Measurements from ENCODE around the gene CCDC60. TPM values are rescaled to one million over a fixed set of nuclear protein-coding genes. Genes with fewer than 3 reads are reported as not detected.
A peak's percentile ranks its signal among the peaks of the same experiment; 100 is the strongest.

The CCDC60 gene
- polyA plus RNA-seq, 3 donors = not detected

- Histone ChIP-seq H3K4me1 (ENCODE audit: control insufficient read depth in 1 of 2, insufficient read depth in 2 of 2, low read length in 2 of 2) (no peaks in the 10 kb centered on the region), H3K4me2 (replicated peaks; ENCODE audit: extremely low read depth, low read length, poor library complexity, severe bottlenecking) (no peak overlapping the region), H3K9ac (ENCODE audit: insufficient read depth, low read length, poor library complexity, severe bottlenecking) (no peak overlapping the region), H2AFZ (ENCODE audit: insufficient read depth, low read depth, low read length, poor library complexity, severe bottlenecking) (no peak overlapping the region), H3K36me3 (replicated peaks in 1 of 2; ENCODE audit: control insufficient read depth in 1 of 2, insufficient read depth in 2 of 2, low read length in 2 of 2) (no peaks in the 10 kb centered on the region), H3K9me3 (replicated peaks in 1 of 2; ENCODE audit: control insufficient read depth in 1 of 2, insufficient read depth in 1 of 2, low read length in 2 of 2) (no peaks in the 10 kb centered on the region), H4K20me1 (ENCODE audit: insufficient read depth, low read length) (no peaks in the 10 kb centered on the region), H3K4me3 (replicated peaks in 1 of 3; ENCODE audit: low read depth in 2 of 3, low read length in 3 of 3) (no peak overlapping the region), H3K27me3 (ENCODE audit: control insufficient read depth in 2 of 2, insufficient read depth in 2 of 2, low read length in 2 of 2) (no peaks in the 10 kb centered on the region), H3K27ac (ENCODE audit: low read depth in 1 of 2, low read length in 2 of 2) (no peak overlapping the region), H3K79me2 (ENCODE audit: insufficient read depth, low read length) (no peaks in the 10 kb centered on the region)
- Mint-ChIP-seq H3K27me3 (ENCODE audit: low read depth in 3 of 3) (peaks cover 0 to 6% (median 2%) of the 10 kb centered on the region in 3 donors), H3K27ac (no peak overlapping the region), H3K4me1 (peaks cover 2% of the 10 kb centered on the region), H3K36me3 (no peaks in the 10 kb centered on the region), H3K9me3 (no peaks in the 10 kb centered on the region), H3K4me3 (no peak overlapping the region)
- TF ChIP-seq CTCF (IDR thresholded peaks at IDR 0.05) = no peak
- intact Hi-C loops (cut with micrococcal nuclease) = no loop called here
- DNase-seq = no peak
- WGBS (ENCODE audit: insufficient coverage) = no CpG with 5 or more reads among the region's 6 CpGs
Measured at GRCh38 chr12:119440803-119441360, 106.4 kb downstream of the CCDC60 start.

- Mint-ChIP-seq H3K36me3 (no peaks in the 10 kb centered on the region), H3K27ac (no peak overlapping the region), H3K4me1 (peaks cover 2% of the 10 kb centered on the region), H3K4me3 (no peak overlapping the region), H3K27me3 (ENCODE audit: low read depth in 3 of 3) (peaks cover 0 to 9% (median 4%) of the 10 kb centered on the region in 3 donors), H3K9me3 (no peaks in the 10 kb centered on the region)
- Histone ChIP-seq H3K79me2 (ENCODE audit: insufficient read depth, low read length) (no peaks in the 10 kb centered on the region), H2AFZ (ENCODE audit: insufficient read depth, low read depth, low read length, poor library complexity, severe bottlenecking) (no peak overlapping the region), H4K20me1 (ENCODE audit: insufficient read depth, low read length) (no peaks in the 10 kb centered on the region), H3K9me3 (replicated peaks in 1 of 2; ENCODE audit: control insufficient read depth in 1 of 2, insufficient read depth in 1 of 2, low read length in 2 of 2) (no peaks in the 10 kb centered on the region), H3K36me3 (replicated peaks in 1 of 2; ENCODE audit: control insufficient read depth in 1 of 2, insufficient read depth in 2 of 2, low read length in 2 of 2) (no peaks in the 10 kb centered on the region), H3K27ac (ENCODE audit: low read depth in 1 of 2, low read length in 2 of 2) (no peak overlapping the region), H3K4me2 (replicated peaks; ENCODE audit: extremely low read depth, low read length, poor library complexity, severe bottlenecking) (no peak overlapping the region), H3K4me3 (replicated peaks in 1 of 3; ENCODE audit: low read depth in 2 of 3, low read length in 3 of 3) (no peak overlapping the region), H3K27me3 (ENCODE audit: control insufficient read depth in 2 of 2, insufficient read depth in 2 of 2, low read length in 2 of 2) (no peaks in the 10 kb centered on the region), H3K4me1 (ENCODE audit: control insufficient read depth in 1 of 2, insufficient read depth in 2 of 2, low read length in 2 of 2) (no peaks in the 10 kb centered on the region), H3K9ac (ENCODE audit: insufficient read depth, low read length, poor library complexity, severe bottlenecking) (no peak overlapping the region)
- intact Hi-C loops (cut with micrococcal nuclease) = no loop called here
- peak; percentile 96 for TF ChIP-seq CTCF (IDR thresholded peaks at IDR 0.05)
- DNase-seq = peak; percentile 7 to 37 (median 28)
- WGBS (ENCODE audit: insufficient coverage) = 7% methylated on average over 4 of the region's 10 CpGs
Measured at GRCh38 chr12:119444462-119445044, 110.0 kb downstream of the CCDC60 start.

Measured in CD14-positive monocyte (primary cell).